GM12892 (cell line): ENCODE data around the gene C19orf18.

Experiments
- DNase-seq: peaks from one replicate; pipeline ENCODE4 v3.0.0; 2011; ENCODE audit not compliant: insufficient read length
- FAIRE-seq: peaks from 2 replicates; lab custom pipeline; 2011; peaks lifted over from hg19 to GRCh38; lab: Jason Lieb, UNC
- POLR2A ChIP-seq: IDR thresholded peaks from 2 replicates; pipeline ENCODE4 v1.6.1; 2011; ENCODE audit warnings: low read depth, low read length, control low read depth
- POLR2AphosphoS5 ChIP-seq: IDR thresholded peaks from 2 replicates; pipeline ENCODE4 v1.6.1; 2011; ENCODE audit warnings: low read depth, low read length, control low read depth
- TAF1 ChIP-seq: IDR thresholded peaks from 2 replicates; pipeline ENCODE4 v1.6.1; 2011; ENCODE audit warnings: low read depth, mild to moderate bottlenecking, control low read depth, low read length, borderline replicate concordance

Gene C19orf18

DNA sequence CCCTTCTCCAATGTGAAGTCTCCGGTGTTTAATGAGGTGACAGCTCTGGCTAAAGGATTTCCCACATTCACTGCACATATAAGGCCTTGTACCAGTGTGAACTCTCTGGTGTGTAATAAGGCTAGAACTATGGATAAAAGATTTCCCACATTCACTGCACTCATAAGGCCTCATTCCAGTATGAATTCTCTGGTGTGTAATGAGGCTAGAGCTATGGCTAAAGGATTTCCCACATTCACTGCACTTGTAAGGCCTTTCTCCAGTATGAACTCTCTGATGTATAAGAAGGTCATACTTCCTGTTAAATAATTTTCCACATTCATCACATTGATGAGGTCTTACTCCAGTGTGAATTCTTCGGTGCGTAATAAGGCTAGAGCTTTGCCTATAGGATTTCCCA lies 32.7 kb downstream of the C19orf18 start:
- FAIRE-seq (no peak), DNase-seq (no peak)
- no peak for TF ChIP-seq POLR2A
- no peak for TF ChIP-seq POLR2AphosphoS5
- no peak for TF ChIP-seq TAF1

- DNase-seq (no peak), FAIRE-seq (no peak)
- no peak for TF ChIP-seq POLR2AphosphoS5
- TF ChIP-seq POLR2A = no peak
- no peak for TF ChIP-seq TAF1
Observed at GRCh38 chr19:57935731-57936130, 38.6 kb downstream of the C19orf18 start.

DNA sequence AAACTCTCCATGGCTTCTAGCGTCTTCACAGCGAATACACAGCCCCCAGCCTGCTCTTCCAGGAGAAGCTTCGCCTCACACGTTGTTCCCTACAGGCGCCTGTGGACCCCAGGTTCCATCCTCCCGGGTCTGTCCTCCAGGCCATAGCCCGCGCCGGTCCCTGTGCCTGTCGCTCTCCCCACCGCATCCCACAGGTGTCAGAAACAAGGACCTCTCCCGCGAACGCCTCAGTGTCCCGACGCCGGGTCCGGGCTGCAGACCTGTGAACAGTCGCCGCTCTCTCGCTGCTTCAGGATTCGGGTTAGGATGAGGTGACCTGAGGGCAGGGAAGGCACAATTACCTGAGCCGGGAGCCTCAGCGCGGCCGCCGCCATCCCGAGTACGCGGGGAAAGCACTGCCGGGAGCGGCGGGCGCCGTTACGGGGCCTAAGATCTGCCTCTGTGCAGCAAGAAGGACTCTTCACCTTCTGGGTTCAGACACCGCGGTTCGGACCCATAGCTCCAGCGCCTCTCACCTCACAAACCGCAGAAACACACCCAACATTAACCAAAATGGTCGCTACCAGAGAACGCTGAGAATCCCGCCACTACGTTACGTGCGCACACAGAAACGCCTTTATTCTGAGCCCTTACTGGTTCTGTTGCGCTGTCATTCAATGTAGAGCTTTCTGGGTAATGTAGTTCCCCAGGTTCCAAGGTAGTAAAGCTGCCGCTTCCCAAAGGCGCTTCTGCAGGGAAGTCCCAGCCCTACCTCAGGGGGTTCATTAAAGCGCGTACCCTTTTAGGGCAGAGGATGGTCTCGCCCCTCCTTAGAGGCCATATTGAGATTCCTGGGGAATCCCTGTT lies 39.3 kb downstream of the C19orf18 start, which contains the start of gene ZNF418:
Gene ZNF418 (minus strand): TSS at position 583 of the 846 bp plus-strand sequence. CDS start 1,580 bp downstream, outside the sequence.
- FAIRE-seq (no peak), DNase-seq (no peak)

GRCh38 chr19:57927587-57927986 lies 46.7 kb downstream of the C19orf18 start:
- DNase-seq (no peak), FAIRE-seq (no peak)
- TF ChIP-seq POLR2A = no peak
- no peak for TF ChIP-seq TAF1
- TF ChIP-seq POLR2AphosphoS5 = no peak

More for the DNA sequence above, 39.3 kb downstream of the C19orf18 start, which contains the start of gene ZNF418:
- TF ChIP-seq TAF1 (no peak), POLR2AphosphoS5 (no peak), POLR2A (no peak)

DNA sequence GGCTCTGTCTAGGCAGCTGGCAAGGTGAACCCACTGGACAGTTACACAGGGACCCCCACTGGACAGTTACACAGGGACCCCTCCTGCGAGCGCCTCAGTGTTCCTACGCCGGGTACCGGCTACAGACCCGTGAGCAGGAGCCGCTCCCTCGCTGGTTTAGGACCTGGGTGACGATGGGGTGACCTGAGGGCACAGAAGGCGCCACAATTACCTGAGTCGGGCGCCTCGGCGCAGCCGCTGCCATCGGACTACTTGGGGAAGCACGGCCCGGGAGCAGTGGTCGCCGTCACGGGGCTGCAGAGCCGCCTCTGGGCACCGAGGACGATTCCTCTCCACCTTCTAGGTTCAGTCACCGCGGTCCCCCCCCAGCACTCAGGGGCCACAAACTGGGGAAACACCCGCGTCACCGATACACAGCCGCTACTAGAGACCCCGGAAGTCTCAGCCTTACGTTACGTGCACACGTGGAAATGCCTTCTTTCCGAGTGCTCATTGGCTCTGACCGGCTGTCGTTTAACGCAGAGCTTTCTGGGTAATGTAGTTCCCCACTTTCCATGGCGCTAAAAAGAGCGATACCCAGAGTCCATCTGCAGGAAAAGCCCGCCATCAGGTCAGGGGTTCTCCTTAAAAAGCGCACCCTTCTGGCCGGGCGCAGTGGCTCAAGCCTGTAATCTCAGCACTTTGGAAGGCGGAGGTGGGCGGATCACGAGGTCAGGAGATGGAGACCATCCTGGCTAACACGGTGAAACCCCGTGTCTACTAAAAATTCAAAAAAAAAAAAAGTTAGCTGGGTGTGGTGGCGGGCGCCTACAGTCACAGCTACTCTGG lies 58.0 kb downstream of the C19orf18 start, which contains the start of gene ZNF417:
Gene ZNF417 (minus strand): TSS at position 425 of the 828 bp plus-strand sequence. CDS start 181 bp downstream, at position 244.
- FAIRE-seq (peak; percentile 98), DNase-seq (peak; percentile 84)
- TF ChIP-seq POLR2AphosphoS5 = 0 out of 2 replicates have a peak, but pooled peaks have one; percentile 53
- peak; percentile 71; the same call in 1 of the 2 replicates for TF ChIP-seq POLR2A

DNA sequence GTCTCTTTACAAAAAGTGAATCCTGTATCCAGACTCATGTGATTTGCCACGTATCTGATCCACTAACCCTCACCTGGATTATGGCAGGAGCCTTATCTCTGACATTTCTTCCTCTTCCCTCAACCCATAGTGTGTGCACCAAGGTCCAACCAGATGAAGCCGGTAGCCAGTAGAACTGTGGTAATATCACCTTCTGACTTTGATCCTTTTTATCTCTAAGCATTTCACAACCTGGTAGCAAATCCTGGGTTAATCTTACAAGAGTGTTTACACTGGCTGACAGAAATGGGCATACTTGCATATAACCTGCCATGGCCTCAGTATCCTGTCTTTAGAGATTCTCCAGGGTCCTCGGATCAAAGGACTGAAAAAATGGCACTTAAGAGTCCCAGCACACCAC lies 59.8 kb downstream of the C19orf18 start:
- TF ChIP-seq POLR2A = no peak
- TF ChIP-seq POLR2AphosphoS5 = no peak
- TF ChIP-seq TAF1 = no peak
- FAIRE-seq (no peak), DNase-seq (no peak)
